HG02938 (cell line): ENCODE measurements around the gene SLC10A3.

Source experiments
- ATAC-seq: cut with Tn5 transposase; IDR thresholded peaks from one replicate; pipeline ENCODE4 v1.9.1; 2021; ENCODE audit warnings: mild to moderate bottlenecking, moderate library complexity; ENCODE audit not compliant: unreplicated experiment

The SLC10A3 gene, protein sequence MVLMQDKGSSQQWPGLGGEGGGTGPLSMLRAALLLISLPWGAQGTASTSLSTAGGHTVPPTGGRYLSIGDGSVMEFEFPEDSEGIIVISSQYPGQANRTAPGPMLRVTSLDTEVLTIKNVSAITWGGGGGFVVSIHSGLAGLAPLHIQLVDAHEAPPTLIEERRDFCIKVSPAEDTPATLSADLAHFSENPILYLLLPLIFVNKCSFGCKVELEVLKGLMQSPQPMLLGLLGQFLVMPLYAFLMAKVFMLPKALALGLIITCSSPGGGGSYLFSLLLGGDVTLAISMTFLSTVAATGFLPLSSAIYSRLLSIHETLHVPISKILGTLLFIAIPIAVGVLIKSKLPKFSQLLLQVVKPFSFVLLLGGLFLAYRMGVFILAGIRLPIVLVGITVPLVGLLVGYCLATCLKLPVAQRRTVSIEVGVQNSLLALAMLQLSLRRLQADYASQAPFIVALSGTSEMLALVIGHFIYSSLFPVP

GRCh38 chrX:154490414-154491083 is at the start of gene SLC10A3:
TSS of gene SLC10A3 (minus strand) at chrX:154490629. CDS start at chrX:154488940, 1,689 bp downstream.
- peak; percentile 67 for ATAC-seq

DNA sequence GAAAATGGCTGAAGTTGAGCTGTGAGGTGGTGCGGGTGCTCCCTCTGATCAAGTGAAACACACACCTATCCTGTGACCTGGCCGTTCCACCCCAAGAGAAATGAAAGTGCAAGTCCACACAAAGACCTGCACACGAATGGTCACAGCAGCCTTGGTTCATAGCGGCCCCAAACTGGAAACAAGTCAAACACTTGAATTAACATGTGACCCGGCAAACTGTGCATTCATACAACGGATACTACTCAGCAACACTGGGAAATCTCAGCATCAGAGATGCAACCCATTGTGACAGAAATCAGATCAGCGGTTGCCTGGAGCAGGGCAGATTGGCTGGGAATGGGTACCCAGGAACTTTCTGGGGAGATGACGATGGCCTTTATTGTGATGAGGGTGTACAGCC is 48.6 kb upstream of the SLC10A3 start:
- no peak for ATAC-seq

DNA sequence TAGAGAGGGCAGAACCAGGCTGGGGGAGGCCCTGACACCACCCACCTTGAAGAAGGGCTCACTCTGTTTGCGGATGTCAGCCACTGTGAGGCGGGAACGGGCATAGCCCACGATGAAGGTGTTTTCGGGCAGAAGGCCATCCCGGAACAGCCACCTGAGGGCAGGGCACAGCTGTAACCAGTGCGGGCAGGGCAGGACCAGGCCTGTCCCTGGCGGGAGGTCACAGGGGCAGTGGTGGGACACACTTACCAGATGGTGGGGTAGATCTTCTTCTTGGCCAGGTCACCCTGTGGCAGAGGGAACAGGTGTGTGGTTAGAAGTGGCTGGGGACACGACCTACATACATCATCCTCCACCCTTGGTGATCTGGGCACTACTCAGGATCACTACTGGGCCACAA is 45.5 kb upstream of the SLC10A3 start:
- no peak for ATAC-seq

DNA sequence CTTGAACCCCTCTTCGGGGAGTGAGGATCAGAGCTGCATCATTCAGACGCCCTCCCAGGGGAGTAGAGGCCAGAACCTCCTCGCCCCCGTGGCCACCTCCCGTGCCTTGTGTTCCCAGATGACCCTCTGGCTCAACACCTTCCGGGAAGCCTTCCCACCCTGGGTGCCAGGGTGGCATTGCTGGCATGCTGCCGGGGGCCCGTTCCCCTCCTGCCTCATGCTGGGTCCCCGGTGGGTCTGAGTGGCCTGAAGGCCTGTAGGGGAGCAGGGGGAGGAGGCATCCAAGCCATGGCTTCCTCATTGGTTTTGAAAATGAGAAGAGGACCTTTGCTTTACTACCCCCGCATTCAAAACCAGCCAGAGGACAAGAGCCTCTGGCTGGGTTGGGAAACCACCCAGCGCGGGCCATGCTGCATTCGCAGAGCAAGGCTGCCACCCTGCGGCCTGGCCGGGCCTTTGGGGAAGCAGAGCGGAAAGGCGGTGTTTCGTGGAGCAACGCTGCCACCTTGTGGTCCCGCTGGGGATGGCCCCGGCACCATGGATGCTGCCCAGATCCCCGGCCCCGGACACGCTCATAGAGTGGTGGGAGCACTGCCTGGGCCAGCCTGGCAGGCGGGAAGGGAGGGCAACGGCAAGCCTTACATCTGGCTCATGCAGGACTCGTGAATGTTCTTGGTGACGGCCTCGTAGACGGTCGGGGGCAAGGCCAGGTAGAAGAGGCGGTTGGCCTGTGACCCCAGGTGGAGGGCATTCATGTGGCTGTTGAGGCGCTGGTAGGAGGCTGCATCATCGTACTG is 44.3 kb upstream of the SLC10A3 start:
- ATAC-seq = peak; percentile 79

- no peak for ATAC-seq
Measured at GRCh38 chrX:154532690-154533089, 42.3 kb upstream of the SLC10A3 start.

DNA sequence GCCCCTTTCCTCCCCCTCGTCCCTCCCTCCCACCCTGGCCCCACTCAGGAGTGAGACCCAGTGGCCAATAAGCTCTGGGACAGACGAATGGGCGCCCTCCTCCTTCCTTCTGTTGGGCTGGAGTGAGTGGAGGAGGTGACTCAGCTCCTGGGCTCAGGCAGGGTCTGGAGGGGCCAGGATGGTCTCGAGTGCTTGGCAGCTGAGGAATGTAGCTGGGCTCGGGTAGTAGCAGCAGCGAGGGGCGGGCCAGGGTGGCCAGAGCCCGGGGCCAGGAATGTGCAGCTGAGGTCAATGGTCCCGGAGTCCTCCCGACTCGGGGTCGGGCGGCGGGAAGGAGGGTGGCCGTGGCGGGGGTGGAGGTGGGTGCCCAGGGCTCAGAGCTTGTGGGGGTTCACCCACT is 41.2 kb upstream of the SLC10A3 start:
- no peak for ATAC-seq

GRCh38 chrX:154530286-154530685 is 39.9 kb upstream of the SLC10A3 start:
- no peak for ATAC-seq

DNA sequence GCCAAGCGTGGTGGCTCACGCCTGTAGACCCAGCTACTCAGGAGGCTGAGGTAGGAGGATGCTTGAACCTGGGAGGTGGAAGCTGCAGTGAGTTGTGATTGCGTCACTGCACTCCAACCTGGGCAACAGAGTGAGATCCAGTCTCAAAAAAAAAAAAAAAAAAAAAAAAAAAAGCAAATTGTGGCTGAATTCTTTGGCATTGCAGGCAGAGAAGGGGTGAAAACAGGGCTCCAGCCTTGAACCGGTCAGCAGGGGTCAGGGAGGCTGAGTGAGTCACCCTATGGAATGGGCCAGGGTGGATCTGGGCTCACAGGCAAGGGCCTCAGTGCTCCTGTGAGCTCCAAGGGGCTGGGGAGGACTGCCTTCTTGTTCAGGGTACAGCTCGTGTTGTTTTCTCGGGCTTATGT is 38.8 kb upstream of the SLC10A3 start:
- no peak for ATAC-seq

GRCh38 chrX:154526901-154527675 is 36.7 kb upstream of the SLC10A3 start:
- ATAC-seq = peak; percentile 72

- ATAC-seq = no peak
Measured at GRCh38 chrX:154525606-154526490, 35.4 kb upstream of the SLC10A3 start.

- no peak for ATAC-seq
Measured at GRCh38 chrX:154519389-154519788, 29.0 kb upstream of the SLC10A3 start.

- no peak for ATAC-seq
Measured at GRCh38 chrX:154517101-154517781, 26.8 kb upstream of the SLC10A3 start.

DNA sequence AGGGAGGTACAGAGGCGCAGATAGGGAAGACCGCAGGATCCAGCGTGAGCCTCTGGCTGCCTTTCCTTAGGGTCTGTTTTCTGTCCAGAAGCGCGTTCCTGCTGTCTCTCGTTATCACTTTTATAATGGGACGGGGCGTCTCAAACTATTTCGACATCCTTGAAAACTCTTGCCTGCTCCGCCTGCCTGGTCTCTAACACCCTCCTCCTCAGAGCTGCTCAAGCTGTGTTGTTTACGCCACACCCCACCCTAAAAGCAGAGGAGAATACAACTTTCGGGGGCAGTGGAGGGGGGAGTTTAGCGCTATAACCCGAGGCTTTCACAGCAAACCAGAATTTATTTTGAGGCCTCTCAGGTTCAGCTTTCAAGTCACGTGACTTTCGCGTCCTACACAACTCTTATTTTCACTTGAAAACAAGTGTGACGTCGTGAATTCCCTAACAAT is 26.2 kb upstream of the SLC10A3 start:
- no peak for ATAC-seq

- peak; percentile 85 for ATAC-seq
Measured at GRCh38 chrX:154515966-154516655, 25.7 kb upstream of the SLC10A3 start, which contains the start of gene FAM3A. TSS of gene FAM3A (minus strand) at chrX:154516232. CDS start at chrX:154515772, 460 bp downstream.

DNA sequence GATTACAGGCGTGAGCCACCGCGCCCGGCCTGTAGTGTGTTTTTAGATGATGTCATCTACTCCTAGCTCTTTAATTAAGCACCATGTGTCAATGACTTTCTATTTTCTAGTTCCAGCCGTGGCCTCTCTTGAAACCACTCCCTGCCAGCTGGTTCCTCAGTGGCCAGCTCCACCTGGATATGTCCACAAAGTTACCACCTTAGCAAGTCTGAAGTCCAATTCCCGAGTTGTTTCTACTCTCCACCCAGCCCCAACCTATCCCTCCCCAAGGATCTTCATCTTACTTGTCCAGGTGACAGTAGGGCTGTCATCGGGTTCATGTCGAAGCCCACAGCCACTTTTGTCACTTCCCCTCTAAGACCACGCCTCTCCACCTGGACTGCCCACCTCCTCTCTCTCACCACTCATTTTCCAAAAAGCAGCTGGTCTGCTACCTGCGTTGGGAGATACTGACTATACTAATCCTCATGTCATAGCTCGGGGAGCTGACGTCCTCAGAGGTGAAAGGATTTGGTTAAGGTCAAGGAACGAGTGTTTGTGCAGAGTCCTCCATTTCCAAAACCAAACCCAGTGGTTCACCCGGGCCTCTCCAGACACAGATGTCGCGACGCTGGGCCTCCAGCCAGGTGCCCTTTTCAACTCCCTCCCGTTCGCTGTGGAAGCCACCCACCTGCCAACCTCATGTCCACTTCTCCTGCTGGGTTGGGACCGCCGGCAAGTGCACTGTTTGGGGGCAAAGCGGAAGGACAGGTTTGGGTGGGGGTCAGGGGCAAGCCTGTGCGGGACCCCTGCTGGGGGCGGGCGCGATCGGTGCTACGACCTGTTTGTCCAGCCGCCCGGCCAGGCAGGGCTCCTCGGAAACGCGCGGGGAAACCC is 24.9 kb upstream of the SLC10A3 start:
- no peak for ATAC-seq

- no peak for ATAC-seq
Measured at GRCh38 chrX:154513716-154514115, 23.3 kb upstream of the SLC10A3 start.

- ATAC-seq = no peak
Measured at GRCh38 chrX:154512879-154513553, 22.6 kb upstream of the SLC10A3 start.
